ENCODE measurements around the gene TDO2. TPM values are rescaled to one million over a fixed set of nuclear protein-coding genes. Genes with fewer than 3 reads are reported as not detected.

TDO2 gene
- total RNA-seq, 4 donors from 2014 or later = 3.7 TPM; not detected in 3

DNA sequence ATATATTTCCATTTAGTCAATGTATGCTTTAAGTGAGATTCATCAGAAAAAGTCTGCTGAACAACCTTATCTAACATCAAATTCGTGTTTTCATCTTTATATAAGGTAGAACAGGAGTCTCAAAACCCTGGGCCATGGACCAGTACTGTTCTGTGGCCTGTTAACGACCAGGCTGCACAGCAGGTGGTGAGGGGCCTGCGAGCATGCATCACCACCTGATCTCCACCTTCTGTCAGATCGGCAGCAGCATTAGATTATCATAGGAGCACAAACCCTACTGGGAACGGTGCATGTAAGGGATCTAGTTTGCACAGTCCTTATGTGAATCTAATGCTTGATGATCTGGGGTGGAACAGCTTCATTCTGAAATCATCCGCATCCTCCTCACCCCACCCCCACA lies 47.0 kb downstream of the TDO2 start:
- H3K9me3 ChIP-seq = no peaks in the 10 kb centered on the region
- no peaks in the 10 kb centered on the region for H3K27me3 ChIP-seq
- H3K36me3 ChIP-seq = no peaks in the 10 kb centered on the region
- H3K27ac ChIP-seq = no peak overlapping the region
- TF ChIP-seq CTCF (IDR thresholded peaks at IDR 0.05) (no peak), POLR2A (IDR thresholded peaks at IDR 0.05) (no peak)
- no peak for DNase-seq
- intact Hi-C loops (cut with DNase I; ENCODE audit: low total_unique reads) = no loop called here
- H3K4me3 ChIP-seq = no peak overlapping the region
- no peaks in the 10 kb centered on the region for H3K4me1 ChIP-seq

DNA sequence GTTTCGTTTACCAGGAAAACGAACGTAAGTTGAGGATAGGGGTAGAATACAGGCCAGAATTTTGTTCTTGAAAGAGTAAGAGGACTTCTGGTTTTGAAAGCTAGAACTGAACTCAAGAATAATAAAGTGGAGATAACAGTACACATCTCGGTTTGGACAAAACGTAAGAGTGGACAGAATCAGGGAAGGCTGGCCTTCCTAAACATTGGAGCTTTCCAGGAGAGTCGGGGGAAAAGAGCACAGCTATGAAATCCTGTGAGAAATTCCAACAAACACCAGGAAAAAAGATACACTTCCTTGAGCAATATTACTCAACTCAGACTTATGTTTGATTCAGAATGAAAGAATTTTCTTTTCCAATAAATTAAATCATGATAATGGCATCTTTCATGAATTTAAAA lies 49.0 kb downstream of the TDO2 start:
- intact Hi-C loops (cut with DNase I; ENCODE audit: low total_unique reads) = no loop called here
- peak overlapping the region; percentile 62 to 77 for H3K4me3 ChIP-seq
- TF ChIP-seq CTCF (IDR thresholded peaks at IDR 0.05) (no peak), POLR2A (IDR thresholded peaks at IDR 0.05) (no peak)
- no peaks in the 10 kb centered on the region for H3K4me1 ChIP-seq
- no peaks in the 10 kb centered on the region for H3K9me3 ChIP-seq
- no peaks in the 10 kb centered on the region for H3K36me3 ChIP-seq
- DNase-seq = no peak
- H3K27ac ChIP-seq = peak overlapping the region; percentile 97 to 99
- no peaks in the 10 kb centered on the region for H3K27me3 ChIP-seq

DNA sequence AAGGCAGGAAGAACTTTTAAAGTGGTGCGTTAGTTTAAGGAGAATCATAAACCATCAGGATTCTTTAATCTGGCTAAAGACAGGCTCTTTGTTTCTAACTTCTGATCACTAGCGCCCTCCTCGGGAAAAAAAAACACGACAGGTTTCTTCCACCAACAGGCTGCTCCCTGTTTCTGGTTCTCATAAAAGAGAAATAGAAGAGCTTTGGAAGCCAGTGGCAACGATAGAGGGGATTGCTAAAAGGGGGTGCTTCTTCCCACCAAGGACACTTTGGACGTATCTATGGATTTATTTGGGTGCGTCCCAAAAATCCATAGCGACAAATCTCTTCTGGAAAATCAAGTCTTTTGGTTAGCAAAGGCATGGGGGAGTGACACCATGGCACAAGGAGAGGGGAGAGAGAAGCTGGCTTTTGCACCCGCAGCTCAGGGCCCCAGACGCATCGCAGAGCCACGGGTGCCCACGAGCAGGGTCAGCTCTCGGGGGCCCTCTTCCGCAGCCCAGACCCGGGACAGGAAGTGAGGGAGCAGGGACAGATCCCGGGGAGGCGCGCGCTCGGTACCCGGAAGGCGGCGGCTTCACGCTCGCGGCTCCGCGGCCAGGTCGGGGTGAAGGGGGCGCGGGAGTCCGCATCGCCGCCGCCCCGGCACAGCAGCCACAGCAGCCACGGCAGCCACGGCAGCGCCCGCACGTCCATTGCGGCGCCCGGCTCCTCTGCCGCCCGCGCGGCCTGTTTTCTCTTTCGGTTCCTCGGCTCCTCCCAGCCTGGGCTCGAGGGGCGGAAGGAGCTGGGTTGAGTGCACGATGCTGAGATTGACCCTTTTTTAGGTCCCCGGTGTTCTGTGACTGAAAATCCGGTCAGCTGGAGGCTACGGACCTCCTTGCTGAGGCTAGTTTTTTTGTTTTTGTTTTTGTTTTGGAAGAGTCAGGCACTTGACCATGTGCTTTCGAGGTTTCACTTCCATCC lies 49.9 kb downstream of the TDO2 start, which contains the start of gene CTSO:
CTSO (minus strand) TSS at position 716 of the 967 bp plus-strand sequence; CDS start at position 697, 19 bp downstream.
- DNase-seq = peak; percentile 72 to 79
- intact Hi-C loops (cut with DNase I; ENCODE audit: low total_unique reads) = no loop called here
- no peaks in the 10 kb centered on the region for H3K9me3 ChIP-seq
- no peaks in the 10 kb centered on the region for H3K4me1 ChIP-seq
- peak within 1 kb of the TSS; percentile 97 to 99 for H3K27ac ChIP-seq
- H3K27me3 ChIP-seq = no peaks in the 10 kb centered on the region
- TF ChIP-seq POLR2A (IDR thresholded peaks at IDR 0.05) = peak; percentile 2 to 60
- peak; percentile 44 to 65 (median 54) for TF ChIP-seq CTCF (IDR thresholded peaks at IDR 0.05)
- no peaks in the 10 kb centered on the region for H3K36me3 ChIP-seq
- H3K4me3 ChIP-seq = peak within 1 kb of the TSS; percentile 62 to 77

DNA sequence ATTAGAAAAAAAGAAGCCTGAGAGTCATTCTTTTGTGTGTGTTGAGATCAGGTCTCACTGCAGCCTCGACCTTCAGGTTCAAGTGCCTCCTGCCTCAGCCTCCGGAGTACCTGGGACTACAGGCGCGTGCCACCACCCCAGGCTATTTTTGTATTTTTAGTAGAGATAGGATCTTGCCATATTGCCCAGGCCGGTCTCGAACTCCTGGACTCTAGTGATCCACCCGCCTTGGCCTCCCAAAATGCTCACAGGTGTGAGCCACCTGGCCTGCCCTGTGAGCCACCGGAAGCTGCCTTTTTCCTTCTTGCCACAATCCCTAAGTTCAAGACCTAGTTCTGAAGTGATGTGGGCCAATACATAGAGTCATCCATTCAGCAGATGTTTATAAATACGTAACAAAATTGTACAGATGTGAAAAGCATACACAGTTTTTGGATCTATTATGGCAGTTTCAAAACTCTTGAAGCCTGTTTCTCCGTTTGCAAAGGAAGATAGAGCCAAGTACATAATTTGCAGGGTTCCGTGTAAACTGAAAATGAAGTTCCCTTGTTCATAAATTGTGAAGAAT lies 50.7 kb downstream of the TDO2 start:
- DNase-seq = peak in 1 of 2 donors; percentile 17
- Histone ChIP-seq H3K27me3 (no peaks in the 10 kb centered on the region), H3K27ac (peak overlapping the region; percentile 97 to 99), H3K9me3 (no peaks in the 10 kb centered on the region), H3K4me1 (no peaks in the 10 kb centered on the region), H3K36me3 (no peaks in the 10 kb centered on the region), H3K4me3 (peak overlapping the region; percentile 62 to 77)
- intact Hi-C loops (cut with DNase I; ENCODE audit: low total_unique reads) = no loop called here
- no peak for TF ChIP-seq CTCF (IDR thresholded peaks at IDR 0.05)

DNA sequence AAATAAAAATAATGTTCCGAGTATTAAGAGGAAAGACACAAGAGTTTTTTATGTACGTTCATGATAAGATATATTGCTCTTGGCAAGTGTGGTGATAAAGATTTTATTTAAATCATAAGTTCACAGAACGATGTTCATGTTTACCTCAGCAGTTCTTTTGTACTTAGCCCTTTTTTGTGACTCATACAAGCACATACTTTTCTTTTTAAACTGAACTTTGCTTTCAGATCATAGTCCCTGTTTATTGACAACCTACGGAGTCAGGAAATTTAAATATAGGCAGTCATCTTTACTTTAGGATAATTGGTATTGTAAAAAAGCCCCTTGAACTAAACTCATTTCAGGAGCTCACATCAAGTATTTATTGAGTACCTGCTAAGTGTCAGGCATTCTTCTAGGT lies 51.4 kb downstream of the TDO2 start:
- intact Hi-C loops (cut with DNase I; ENCODE audit: low total_unique reads) = no loop called here
- DNase-seq = no peak
- peak overlapping the region; percentile 97 to 99 for H3K27ac ChIP-seq

More for the DNA sequence above, 51.4 kb downstream of the TDO2 start:
- Histone ChIP-seq H3K4me1 (no peaks in the 10 kb centered on the region), H3K36me3 (no peaks in the 10 kb centered on the region), H3K9me3 (no peaks in the 10 kb centered on the region), H3K27me3 (no peaks in the 10 kb centered on the region), H3K4me3 (no peak overlapping the region)
- no peak for TF ChIP-seq CTCF (IDR thresholded peaks at IDR 0.05)
- TF ChIP-seq POLR2A (IDR thresholded peaks at IDR 0.05) = no peak
